Adrenal gland (tissue), 12 donors: Measurements from ENCODE around the gene MIA3. TPM values are rescaled to one million over a fixed set of nuclear protein-coding genes. Genes with fewer than 3 reads are reported as not detected.

Experiments
- DNase-seq, 7 donors: peaks; one replicate each; pipeline ENCODE4 v3.0.0-alpha.2; 2019 to 2020
- H3K27ac ChIP-seq, 5 donors: fragments of 200-600 bp; sonication (generic) in 4 of 5; 1 replicate in 3 of 5; 2 replicates in 2 of 5; pipeline versions ENCODE4 v1.5.1 to v1.8.0; 2016 to 2020; ENCODE audit warnings: mild to moderate bottlenecking in 1 of 5
- H3K27me3 ChIP-seq: fragments of 200-600 bp; 2 replicates; pipeline ENCODE4 v1.8.0; 2021
- H3K36me3 ChIP-seq, 2 donors: fragments of 200-600 bp; replicated peaks in 1 of 2; 1 replicate in 1 of 2; 2 replicates in 1 of 2; pipeline versions ENCODE4 v1.5.1 to v1.8.0; 2018 to 2022
- H3K4me1 ChIP-seq, 2 donors: fragments of 200-600 bp; replicated peaks in 1 of 2; 1 replicate in 1 of 2; 2 replicates in 1 of 2; pipeline versions ENCODE4 v1.5.1 to v1.8.0; 2018 to 2021
- H3K4me3 ChIP-seq, 4 donors: fragments of 200-600 bp; sonication (generic) in 3 of 4; one replicate each; pipeline ENCODE4 v1.5.1; 2016 to 2018
- H3K9me3 ChIP-seq, 3 donors: fragments of 200-600 bp; sonication (generic) in 1 of 3; replicated peaks in 1 of 3; 1 replicate in 2 of 3; 2 replicates in 1 of 3; pipeline versions ENCODE4 v1.5.1 to v1.8.0; 2016 to 2021
- POLR2A ChIP-seq, 2 donors: fragments of 450-650 bp; IDR thresholded peaks; one replicate each; pipeline ENCODE4 v1.6.1; 2017; ENCODE audit warnings: antibody characterized with exemption in 2 of 2, mild to moderate bottlenecking in 2 of 2, moderate library complexity in 1 of 2
- WGBS, 4 donors: extraction: QIAGEN DNeasy Blood & Tissue Kit in 2 of 4; methylation state at CpG; one replicate each; pipeline versions ENCODE4 v1.1.5 to v1.1.7; 2013 to 2017; 5-methylcytosine and 5-hydroxymethylcytosine counted together
- intact Hi-C, 2 donors: fragments of 100-400 bp; cut with DNase I; formaldehyde crosslinking; loops; one replicate each; pipeline versions ENCODE4 v1.14.1 to v1.15.0; 2022 to 2023
- polyA plus RNA-seq, 3 donors: library from polyadenylated mRNA; stranded (reverse); fragments of 200-250 nt in 2 of 3; fragments of 350-450 nt in 1 of 3; fragmentation: Illumina TruSeq in 1 of 3; extraction: RNeasy Lipid Tissue Mini Kit (QIAGEN cat#74804) in 1 of 3; gene quantifications; one replicate each; pipeline ENCODE4 v1.2.3, GENCODE V29; 2013 to 2014
- total RNA-seq, 9 donors: library from RNA; depleted of rRNA in 4 of 9; stranded (reverse); fragments of >200 nt in 4 of 9; fragments of 120-200 nt in 1 of 9; fragmentation: NEBNext Ultra II Directional in 1 of 9; extraction: Animal tissue kit (Norgen Biotek cat#: 25700) in 1 of 9; gene quantifications; one replicate each; pipeline versions ENCODE4 v1.1.0 to v1.2.4, GENCODE V29; 2013 to 2023
- TF ChIP-seq, protein P1 (sequence below), 6 experiments: fragments of 450-650 bp in 4 of 6; fragments of 200-600 bp in 2 of 6; sonication (generic) in 1 of 6; IDR thresholded peaks; 1 replicate in 5 of 6; 2 replicates in 1 of 6; pipeline versions ENCODE4 v1.5.1 to v1.8.0; 2016 to 2021; ENCODE audit warnings: antibody characterized with exemption in 6 of 6, mild to moderate bottlenecking in 2 of 6, moderate library complexity in 1 of 6
- donor health status: healthy with polysubstance abuse.
- donor health status: Bipolar disorder and iron deficiency.
- donor health status: DM: yes; HTN: yes; CAD: no.
- donor health status: DM: no; HTN: no; CAD: no.
- donor health status: DM: no; HTN: no; CAD: no.
- donor health status: DM: yes; HTN: yes; CAD: no.

Gene MIA3
- total and polyA plus RNA-seq, 12 donors = 33.1 to 146 (median 65.9) TPM

DNA sequence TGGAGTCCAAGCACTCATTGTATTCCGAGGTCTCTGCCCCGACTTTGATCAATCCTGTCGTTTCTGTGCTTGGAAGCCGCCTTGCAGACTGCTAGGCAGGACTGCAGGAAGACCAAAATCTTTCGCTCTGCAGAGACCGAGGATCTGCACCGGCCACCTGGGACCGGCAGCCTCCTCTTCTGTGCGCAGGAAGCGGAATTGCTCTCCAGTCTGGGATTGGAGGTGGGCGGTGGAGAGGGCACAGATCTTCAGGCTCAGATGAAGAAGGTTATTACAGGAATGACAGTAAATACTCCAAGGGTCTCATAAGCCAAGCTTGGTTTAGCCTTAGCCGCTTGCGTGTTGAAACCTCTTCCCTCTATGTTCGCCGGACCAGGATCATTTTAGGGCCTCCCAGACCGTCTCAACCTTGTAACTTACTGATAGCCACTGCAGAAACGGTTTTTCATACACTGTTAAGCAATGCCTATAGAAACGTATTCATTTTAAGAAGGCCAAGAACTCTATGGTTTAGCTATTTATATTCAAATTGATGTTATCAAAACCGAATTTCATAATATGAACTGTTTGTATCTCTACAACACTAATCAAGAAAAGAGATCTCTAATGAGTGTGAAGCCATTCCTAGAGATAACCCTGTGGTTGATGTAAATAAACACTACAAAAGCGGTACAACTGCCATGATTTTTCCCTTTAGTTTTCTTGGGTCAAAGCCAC lies 1.1 kb downstream of the MIA3 start:
- H3K36me3 ChIP-seq = peaks cover 0 to 5% of the 10 kb centered on the region in 2 donors
- peak overlapping the region in 2 of 5 donors; percentile 76 to 89 for H3K27ac ChIP-seq
- peak overlapping the region; percentile 37 to 97 (median 80) for H3K4me3 ChIP-seq
- TF ChIP-seq POLR2A (IDR thresholded peaks at IDR 0.05) = no peak
- TF ChIP-seq, protein P1, sequence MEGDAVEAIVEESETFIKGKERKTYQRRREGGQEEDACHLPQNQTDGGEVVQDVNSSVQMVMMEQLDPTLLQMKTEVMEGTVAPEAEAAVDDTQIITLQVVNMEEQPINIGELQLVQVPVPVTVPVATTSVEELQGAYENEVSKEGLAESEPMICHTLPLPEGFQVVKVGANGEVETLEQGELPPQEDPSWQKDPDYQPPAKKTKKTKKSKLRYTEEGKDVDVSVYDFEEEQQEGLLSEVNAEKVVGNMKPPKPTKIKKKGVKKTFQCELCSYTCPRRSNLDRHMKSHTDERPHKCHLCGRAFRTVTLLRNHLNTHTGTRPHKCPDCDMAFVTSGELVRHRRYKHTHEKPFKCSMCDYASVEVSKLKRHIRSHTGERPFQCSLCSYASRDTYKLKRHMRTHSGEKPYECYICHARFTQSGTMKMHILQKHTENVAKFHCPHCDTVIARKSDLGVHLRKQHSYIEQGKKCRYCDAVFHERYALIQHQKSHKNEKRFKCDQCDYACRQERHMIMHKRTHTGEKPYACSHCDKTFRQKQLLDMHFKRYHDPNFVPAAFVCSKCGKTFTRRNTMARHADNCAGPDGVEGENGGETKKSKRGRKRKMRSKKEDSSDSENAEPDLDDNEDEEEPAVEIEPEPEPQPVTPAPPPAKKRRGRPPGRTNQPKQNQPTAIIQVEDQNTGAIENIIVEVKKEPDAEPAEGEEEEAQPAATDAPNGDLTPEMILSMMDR (IDR thresholded peaks at IDR 0.05) = no peak
- WGBS, 4 donors = 18 to 28% (median 22%) methylated on average over 15 to 20 of the region's 20 CpGs
- peaks cover 5 to 14% of the 10 kb centered on the region in 2 donors for H3K4me1 ChIP-seq
- no peaks in the 10 kb centered on the region for H3K27me3 ChIP-seq
- no peaks in the 10 kb centered on the region for H3K9me3 ChIP-seq
- DNase-seq = peak; percentile 18 to 57 (median 33)
- intact Hi-C loops = no loop called here

- Histone ChIP-seq H3K36me3 (peaks cover 0 to 7% of the 10 kb centered on the region in 2 donors), H3K4me3 (no peak overlapping the region), H3K4me1 (peaks cover 5 to 14% of the 10 kb centered on the region in 2 donors), H3K9me3 (no peaks in the 10 kb centered on the region), H3K27me3 (no peaks in the 10 kb centered on the region), H3K27ac (no peak overlapping the region)
- TF ChIP-seq POLR2A (IDR thresholded peaks at IDR 0.05) = no peak
- TF ChIP-seq, protein P1 (IDR thresholded peaks at IDR 0.05) = no peak
- 82 to 96% (median 87%) methylated on average over 2 of the region's 2 CpGs for WGBS, 4 donors
- intact Hi-C loops = no loop called here
- no peak for DNase-seq
Observed at GRCh38 chr1:222620566-222620965, 2.7 kb downstream of the MIA3 start.

- TF ChIP-seq POLR2A (IDR thresholded peaks at IDR 0.05) = no peak
- TF ChIP-seq, protein P1 (IDR thresholded peaks at IDR 0.05) = no peak
- H3K27ac ChIP-seq = no peak overlapping the region
- H3K36me3 ChIP-seq = peaks cover 0 to 15% of the 10 kb centered on the region in 2 donors
- H3K27me3 ChIP-seq = no peaks in the 10 kb centered on the region
- DNase-seq = no peak
- intact Hi-C loops = no loop called here
- 89 to 96% (median 90%) methylated on average over 5 of the region's 5 CpGs for WGBS, 4 donors
- no peaks in the 10 kb centered on the region for H3K9me3 ChIP-seq
- peaks cover 0 to 8% of the 10 kb centered on the region in 2 donors for H3K4me1 ChIP-seq
- no peak overlapping the region for H3K4me3 ChIP-seq
Observed at GRCh38 chr1:222622765-222623164, 4.9 kb downstream of the MIA3 start.

- Histone ChIP-seq H3K36me3 (peaks cover 0 to 22% of the 10 kb centered on the region in 2 donors), H3K4me1 (peaks cover 0 to 8% of the 10 kb centered on the region in 2 donors), H3K9me3 (no peaks in the 10 kb centered on the region), H3K27ac (no peak overlapping the region), H3K27me3 (no peaks in the 10 kb centered on the region), H3K4me3 (no peak overlapping the region)
- intact Hi-C loops = no loop called here
- no peak for TF ChIP-seq POLR2A (IDR thresholded peaks at IDR 0.05)
- DNase-seq = no peak
Observed at GRCh38 chr1:222623458-222623857, 5.6 kb downstream of the MIA3 start.

DNA sequence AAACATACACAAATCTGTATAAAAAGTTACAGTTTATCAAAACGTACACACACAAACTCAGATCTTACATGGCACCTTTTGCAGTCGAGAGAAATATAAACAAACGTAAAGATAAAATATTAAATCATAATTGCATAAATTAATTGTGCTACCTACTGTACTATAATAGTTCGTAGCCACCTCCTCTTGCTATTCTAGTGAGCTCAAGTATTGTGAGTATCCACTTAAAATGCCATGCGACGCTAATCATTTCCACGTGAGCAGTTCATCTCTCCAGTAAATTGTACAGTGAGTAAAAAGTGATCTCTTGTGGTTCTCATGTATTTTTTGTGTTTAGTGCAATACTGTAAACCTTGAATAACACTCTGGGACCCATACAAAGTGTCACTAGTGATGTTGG lies 6.3 kb downstream of the MIA3 start:
- Histone ChIP-seq H3K27me3 (no peaks in the 10 kb centered on the region), H3K4me3 (no peak overlapping the region), H3K36me3 (peaks cover 0 to 29% of the 10 kb centered on the region in 2 donors), H3K27ac (no peak overlapping the region), H3K9me3 (no peaks in the 10 kb centered on the region), H3K4me1 (peaks cover 0 to 3% of the 10 kb centered on the region in 2 donors)
- WGBS, 4 donors = 93 to 97% (median 94%) methylated on average over 7 of the region's 7 CpGs
- TF ChIP-seq, protein P1 (IDR thresholded peaks at IDR 0.05) = no peak
- no peak for TF ChIP-seq POLR2A (IDR thresholded peaks at IDR 0.05)
- intact Hi-C loops = no loop called here
- no peak for DNase-seq
